HepG2 (cell line): ENCODE measurements around the gene RAB3B. TPM values are rescaled to one million over a fixed set of nuclear protein-coding genes. Genes with fewer than 3 reads are reported as not detected.
A peak's percentile ranks its signal among the peaks of the same experiment; 100 is the strongest.

Experiments
- ATAC-seq: fragments of 200-7000 bp; cut with Tn5 transposase; 3 replicates; pipeline ENCODE4 v1.9.1; 2020; ENCODE audit warnings: mild to moderate bottlenecking, moderate library complexity
- BruUV-seq: library from RNA; stranded (reverse); fragments of 400-500 nt; replicated peaks from 2 replicates; lab custom pipeline; 2021; lab: Mats Ljungman, UMichigan
- CTCF ChIA-PET: fragments of 300-600 bp; formaldehyde crosslinking; extraction: SDS; loops from one replicate; lab custom pipeline; 2021; ENCODE audit warnings: low total read pairs, inconsistent platforms, low intra/inter-chr PET ratio; lab: Yijun Ruan, JAX
- POLR2A ChIA-PET: fragments of 350-600 bp; sonication (Branson Sonifier 250); formaldehyde crosslinking; loops from one replicate; lab custom pipeline; 2020; ENCODE audit warnings: antibody characterized with exemption, inconsistent platforms; lab: Yijun Ruan, JAX
- DNase-seq: peaks from one replicate; pipeline ENCODE4 v3.0.0-alpha.2; 2015; ENCODE audit warnings: low spot score
- FAIRE-seq: peaks from 3 replicates; lab custom pipeline; 2011; peaks lifted over from hg19 to GRCh38; lab: Jason Lieb, UNC
- H2AFZ ChIP-seq: one replicate; pipeline ENCODE4 v1.6.1; 2011; ENCODE audit warnings: low read length, inconsistent platforms
- H3K27ac ChIP-seq: fragments of 300-600 bp; 3 replicates; pipeline ENCODE4 v1.8.0; 2011; ENCODE audit warnings: mixed run types, mild to moderate bottlenecking, mixed read lengths, low read length, inconsistent platforms; ENCODE audit not compliant: insufficient read depth; ENCODE audit errors: extremely low read length
- H3K27me3 ChIP-seq, 2 experiments: fragments of 200-600 bp in 1 of 2; 2 replicates in 1 of 2; 3 replicates in 1 of 2; pipeline versions ENCODE4 v1.6.0 to v1.8.0; 2011; ENCODE audit warnings: low read length in 2 of 2, mild to moderate bottlenecking in 2 of 2, moderate library complexity in 2 of 2, inconsistent platforms in 1 of 2; ENCODE audit not compliant: insufficient read depth in 2 of 2, control insufficient read depth in 1 of 2
- H3K36me3 ChIP-seq, 2 experiments: fragments of 200-600 bp in 1 of 2; replicated peaks in 1 of 2; 2 replicates in 1 of 2; 3 replicates in 1 of 2; pipeline versions ENCODE4 v1.5.1 to v1.8.0; 2011; ENCODE audit warnings: low read length in 2 of 2, inconsistent platforms in 1 of 2; ENCODE audit not compliant: insufficient read depth in 2 of 2, control insufficient read depth in 1 of 2
- H3K4me1 ChIP-seq: 2 replicates; pipeline ENCODE4 v1.5.1; 2012; ENCODE audit warnings: low read length, inconsistent platforms; ENCODE audit not compliant: insufficient read depth
- H3K4me2 ChIP-seq: 2 replicates; pipeline ENCODE4 v1.6.0; 2011; ENCODE audit warnings: low read depth, low read length, inconsistent platforms
- H3K4me3 ChIP-seq, 3 experiments: fragments of 200-600 bp in 1 of 3; sonication (generic), shearing (Covaris generic) in 1 of 3; replicated peaks in 1 of 3; 2 replicates each; pipeline ENCODE4 v1.5.1; 2011 to 2016; ENCODE audit warnings: low read length in 3 of 3, inconsistent platforms in 2 of 3, low read depth in 2 of 3, mild to moderate bottlenecking in 2 of 3, control low read depth in 1 of 3, mixed read lengths in 1 of 3; ENCODE audit not compliant: insufficient read depth in 1 of 3
- H3K79me2 ChIP-seq: one replicate; pipeline ENCODE4 v1.6.1; 2011; ENCODE audit warnings: low read length, inconsistent platforms; ENCODE audit not compliant: insufficient read depth
- H3K9ac ChIP-seq: 2 replicates; pipeline ENCODE4 v1.6.0; 2011; ENCODE audit warnings: mild to moderate bottlenecking, low read depth, low read length, inconsistent platforms; ENCODE audit not compliant: insufficient read depth
- H3K9me3 ChIP-seq: 2 replicates; pipeline ENCODE4 v1.5.1; 2012; ENCODE audit warnings: mild to moderate bottlenecking, low read length
- H4K20me1 ChIP-seq: 2 replicates; pipeline ENCODE4 v1.6.0; 2011; ENCODE audit warnings: inconsistent platforms, mild to moderate bottlenecking, low read length, moderate library complexity; ENCODE audit not compliant: insufficient read depth
- CC2D1A ChIP-seq: sonication (generic); formaldehyde crosslinking; IDR thresholded peaks from 2 replicates; pipeline ENCODE4 v1.8.1; 2023; ENCODE audit warnings: mild to moderate bottlenecking, missing genetic modification reagents
- HMGXB4 ChIP-seq, 2 experiments: sonication (generic) in 1 of 2; formaldehyde crosslinking in 1 of 2; IDR thresholded peaks; 2 replicates each; pipeline versions ENCODE4 v1.4.0 to v1.6.1; 2018 to 2020; ENCODE audit warnings: missing genetic modification reagents in 2 of 2, borderline replicate concordance in 1 of 2, low read depth in 1 of 2, mild to moderate bottlenecking in 1 of 2, missing biosample characterization in 1 of 2
- MAFG ChIP-seq: sonication (generic); formaldehyde crosslinking; IDR thresholded peaks from 2 replicates; pipeline ENCODE4 v1.5.1; 2020; ENCODE audit warnings: mild to moderate bottlenecking, missing genetic modification reagents
- MEIS1 ChIP-seq: sonication (generic); formaldehyde crosslinking; IDR thresholded peaks from 2 replicates; pipeline ENCODE4 v1.9.0; 2021; ENCODE audit warnings: mild to moderate bottlenecking, missing genetic modification reagents, moderate library complexity, borderline replicate concordance
- MIER2 ChIP-seq: IDR thresholded peaks from 2 replicates; pipeline ENCODE4 v1.6.1; 2016; ENCODE audit warnings: missing biosample characterization, missing genetic modification reagents
- MLLT10 ChIP-seq: sonication (generic); formaldehyde crosslinking; IDR thresholded peaks from 2 replicates; pipeline ENCODE4 v1.4.0; 2020; ENCODE audit warnings: missing genetic modification reagents
- NPAS2 ChIP-seq: sonication (generic); formaldehyde crosslinking; IDR thresholded peaks from 2 replicates; pipeline ENCODE4 v1.8.0; 2022; ENCODE audit warnings: mild to moderate bottlenecking, missing genetic modification reagents, borderline replicate concordance
- ZMYM2 ChIP-seq: sonication (generic); formaldehyde crosslinking; IDR thresholded peaks from 2 replicates; pipeline ENCODE4 v1.8.0; 2022; ENCODE audit warnings: mild to moderate bottlenecking, missing genetic modification reagents
- ZMYM3 ChIP-seq: sonication (generic); formaldehyde crosslinking; IDR thresholded peaks from 2 replicates; pipeline ENCODE4 v1.5.1; 2020; ENCODE audit warnings: mild to moderate bottlenecking, missing genetic modification reagents
- ZNF160 ChIP-seq: sonication (generic); formaldehyde crosslinking; IDR thresholded peaks from 2 replicates; pipeline ENCODE4 v1.8.0; 2022; ENCODE audit warnings: mild to moderate bottlenecking, inconsistent platforms, missing genetic modification reagents
- ZNF235 ChIP-seq: sonication (generic); formaldehyde crosslinking; IDR thresholded peaks from 2 replicates; pipeline ENCODE4 v1.8.1; 2023; ENCODE audit warnings: mild to moderate bottlenecking, missing genetic modification reagents, borderline replicate concordance
- WGBS: methylation state at CpG from one replicate; pipeline ENCODE4 v1.1.6; 2017; ENCODE audit warnings: low lambda C conversion rate; 5-methylcytosine and 5-hydroxymethylcytosine counted together
- in situ Hi-C: cut with HindIII; loops from 2 replicates; pipeline ENCODE4 v1.10.0; 2017; ENCODE audit warnings: low pct_unique_long_range_greater_than_20kb; ENCODE audit not compliant: extremely low pct_ligation_motif_present
- intact Hi-C: fragments of 100-400 bp; cut with micrococcal nuclease; formaldehyde crosslinking; loops from one replicate; pipeline ENCODE4 v1.10.0; 2022; ENCODE audit not compliant: unreplicated experiment
- polyA plus RNA-seq, 8 experiments: library from polyadenylated mRNA; depleted of rRNA in 3 of 8; stranded (reverse) in 7 of 8; unstranded in 1 of 8; fragments of >200 nt; fragmentation: Illumina TruSeq in 4 of 8; extraction: Trizol in 4 of 8; gene quantifications; 2 replicates each; pipeline versions ENCODE4 v1.2.1 to v1.2.3, GENCODE V29; 2011 to 2016; ENCODE audit warnings: low read depth in 4 of 8, missing spikeins in 1 of 8, mixed read lengths in 1 of 8; ENCODE audit not compliant: insufficient read depth in 1 of 8
- total RNA-seq, 5 experiments: library from RNA; depleted of rRNA; stranded (reverse); fragments of >200 nt; fragmentation: Illumina TruSeq; extraction: Trizol; gene quantifications; 2 replicates each; pipeline ENCODE4 v1.2.3, GENCODE V29; 2016; ENCODE audit warnings: low read depth in 1 of 5
- TF ChIP-seq, protein P1 (sequence below): IDR thresholded peaks from 2 replicates; pipeline ENCODE4 v1.6.1; 2016; ENCODE audit warnings: low read depth

Gene RAB3B
- total and polyA plus RNA-seq, 2 of the 13 experiments (the other 11 are each of a cell fraction or from before 2014, with no cell fraction given), result 1.0 to 1.2 TPM

- peaks cover 4% of the 10 kb centered on the region; the same call in 1 of the 2 replicates for H4K20me1 ChIP-seq
- peak overlapping the region in 2 of 3 experiments; percentile 22 to 98; a peak in 1 of 6 replicates for H3K4me3 ChIP-seq
- H3K27ac ChIP-seq, result peak overlapping the region; percentile 13
- ATAC-seq, result no peak
- H3K4me2 ChIP-seq, result peak overlapping the region; percentile 90
- H3K36me3 ChIP-seq, result 0 out of 5 replicates have a peak, but pooled peaks cover 0 to 4% of the 10 kb centered on the region in 2 experiments
- no peak overlapping the region for H2AFZ ChIP-seq
- in situ Hi-C loops, result no loop called here
- no peaks in the 10 kb centered on the region for H3K9me3 ChIP-seq
- no peak for DNase-seq
- intact Hi-C loops, result no loop called here
- CTCF ChIA-PET, result no interaction called here
- POLR2A ChIA-PET, result no interaction called here
- H3K79me2 ChIP-seq, result peaks cover 62% of the 10 kb centered on the region
- H3K27me3 ChIP-seq, result no peaks in the 10 kb centered on the region; a peak in 1 of 5 replicates
- BruUV-seq, result no TSS peak
- peaks cover 43% of the 10 kb centered on the region for H3K4me1 ChIP-seq
- no peak for FAIRE-seq
- TF ChIP-seq, protein P1, sequence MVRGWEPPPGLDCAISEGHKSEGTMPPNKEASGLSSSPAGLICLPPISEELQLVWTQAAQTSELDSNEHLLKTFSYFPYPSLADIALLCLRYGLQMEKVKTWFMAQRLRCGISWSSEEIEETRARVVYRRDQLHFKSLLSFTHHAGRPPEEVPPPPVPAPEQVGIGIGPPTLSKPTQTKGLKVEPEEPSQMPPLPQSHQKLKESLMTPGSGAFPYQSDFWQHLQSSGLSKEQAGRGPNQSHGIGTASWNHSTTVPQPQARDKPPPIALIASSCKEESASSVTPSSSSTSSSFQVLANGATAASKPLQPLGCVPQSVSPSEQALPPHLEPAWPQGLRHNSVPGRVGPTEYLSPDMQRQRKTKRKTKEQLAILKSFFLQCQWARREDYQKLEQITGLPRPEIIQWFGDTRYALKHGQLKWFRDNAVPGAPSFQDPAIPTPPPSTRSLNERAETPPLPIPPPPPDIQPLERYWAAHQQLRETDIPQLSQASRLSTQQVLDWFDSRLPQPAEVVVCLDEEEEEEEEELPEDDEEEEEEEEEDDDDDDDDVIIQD (CRISPR knock-in tag), result no peak
- TF ChIP-seq HMGXB4 (CRISPR knock-in tag; IDR thresholded peaks at IDR 0.05; ENCODE audit: borderline replicate concordance in 1 of 2, low read depth in 1 of 2), result no peak
- 0 out of 2 replicates have a peak overlapping the region, but pooled peaks have one; percentile 23 for H3K9ac ChIP-seq
These were observed 114.7 kb downstream of the RAB3B start for GRCh38 chr1:51875836-51876235.

DNA sequence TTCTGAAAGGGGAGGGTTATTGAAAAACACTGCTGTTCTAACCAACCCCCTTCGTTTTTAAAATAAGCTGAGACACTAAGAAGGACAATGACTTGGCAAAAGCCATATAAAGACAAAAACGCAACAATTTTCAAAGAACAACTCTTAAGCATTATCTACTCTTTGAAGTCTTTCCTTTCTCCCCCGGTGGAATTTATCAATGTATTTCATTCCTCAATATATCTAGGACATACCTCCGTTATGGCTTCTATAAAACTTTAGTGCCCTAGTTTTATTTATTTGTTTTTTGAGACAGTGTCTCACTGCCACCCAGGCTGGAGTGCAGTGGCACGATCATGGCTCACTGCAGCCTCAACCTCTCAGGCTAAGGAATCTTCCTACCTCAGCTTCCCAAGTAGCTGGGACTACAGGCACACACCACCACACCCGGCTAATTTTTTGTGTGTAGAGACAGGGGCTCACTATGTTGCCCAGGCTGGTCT is 115.2 kb downstream of the RAB3B start:
- H4K20me1 ChIP-seq, result peaks cover 4% of the 10 kb centered on the region; the same call in 1 of the 2 replicates
- peaks cover 38% of the 10 kb centered on the region for H3K4me1 ChIP-seq
- FAIRE-seq (no peak), DNase-seq (no peak), ATAC-seq (no peak)
- H3K36me3 ChIP-seq, result 0 out of 5 replicates have a peak, but pooled peaks cover 0 to 4% of the 10 kb centered on the region in 2 experiments
- H3K9ac ChIP-seq, result 0 out of 2 replicates have a peak overlapping the region, but pooled peaks have one; percentile 23
- ChIA-PET CTCF (no interaction called here), POLR2A (no interaction called here)
- peak overlapping the region; percentile 13 for H3K27ac ChIP-seq
- H3K4me2 ChIP-seq, result peak overlapping the region; percentile 90
- intact Hi-C loops, result no loop called here
- H3K9me3 ChIP-seq, result no peaks in the 10 kb centered on the region
- 82% methylated on average over 5 of the region's 6 CpGs for WGBS
- H3K4me3 ChIP-seq, result peak overlapping the region in 2 of 3 experiments; percentile 10 to 12; a peak in 2 of 6 replicates
- BruUV-seq, result no TSS peak
- H3K79me2 ChIP-seq, result peaks cover 66% of the 10 kb centered on the region
- no peaks in the 10 kb centered on the region; a peak in 1 of 5 replicates for H3K27me3 ChIP-seq
- in situ Hi-C loops, result no loop called here
- no peak overlapping the region for H2AFZ ChIP-seq
- TF ChIP-seq NPAS2 (no peak), ZNF235 (no peak), MAFG (CRISPR knock-in tag) (no peak), ZMYM2 (CRISPR knock-in tag) (no peak), ZMYM3 (no peak), MEIS1 (CRISPR knock-in tag) (no peak), MLLT10 (CRISPR knock-in tag) (no peak), CC2D1A (CRISPR knock-in tag) (no peak), MIER2 (CRISPR knock-in tag) (no peak), ZNF160 (CRISPR knock-in tag) (no peak)
